Tibial nerve (tissue), 4 donors: Measurements from ENCODE around the gene ATAT1. TPM values are rescaled to one million over a fixed set of nuclear protein-coding genes. Genes with fewer than 3 reads are reported as not detected.

Experiments used
- DNase-seq, 2 donors: peaks; one replicate each; pipeline ENCODE4 v3.0.0-alpha.2; 2019; ENCODE audit warnings: low spot score in 2 of 2
- H3K27ac ChIP-seq, 4 donors: fragments of 200-600 bp; sonication (generic) in 3 of 4; one replicate each; pipeline ENCODE4 v1.5.1; 2017 to 2019; ENCODE audit warnings: mild to moderate bottlenecking in 1 of 4
- H3K27me3 ChIP-seq, 2 donors: fragments of 200-600 bp; sonication (generic) in 1 of 2; one replicate each; pipeline versions ENCODE4 v1.5.1 to v1.6.0; 2017 to 2019
- H3K36me3 ChIP-seq, 3 donors: fragments of 200-600 bp; sonication (generic); one replicate each; pipeline ENCODE4 v1.5.1; 2018 to 2019
- H3K4me1 ChIP-seq, 4 donors: fragments of 200-600 bp; sonication (generic) in 3 of 4; one replicate each; pipeline ENCODE4 v1.5.1; 2017 to 2019
- H3K4me3 ChIP-seq, 4 donors: fragments of 200-600 bp; sonication (generic) in 3 of 4; one replicate each; pipeline ENCODE4 v1.5.1; 2017 to 2019; ENCODE audit warnings: mild to moderate bottlenecking in 1 of 4, moderate library complexity in 1 of 4
- H3K9me3 ChIP-seq, 4 donors: fragments of 200-600 bp; sonication (generic) in 3 of 4; one replicate each; pipeline ENCODE4 v1.5.1; 2017 to 2019
- EP300 ChIP-seq, 2 donors: sonication (generic); formaldehyde crosslinking; IDR thresholded peaks; one replicate each; pipeline ENCODE4 v1.6.1; 2017; ENCODE audit warnings: antibody characterized with exemption in 2 of 2, mild to moderate bottlenecking in 1 of 2
- POLR2A ChIP-seq, 2 donors: fragments of 450-650 bp; IDR thresholded peaks; one replicate each; pipeline ENCODE4 v1.6.1; 2017; ENCODE audit warnings: antibody characterized with exemption in 2 of 2, mild to moderate bottlenecking in 2 of 2, moderate library complexity in 2 of 2
- WGBS, 2 donors: methylation state at CpG; one replicate each; pipeline ENCODE4 v1.1.5; 2018; 5-methylcytosine and 5-hydroxymethylcytosine counted together
- total RNA-seq, 4 donors: library from RNA; depleted of rRNA; stranded (reverse); fragments of >200 nt; gene quantifications; one replicate each; pipeline ENCODE4 v1.1.0, GENCODE V29; 2016
- TF ChIP-seq, protein P1 (sequence below), 5 experiments: fragments of 200-600 bp in 3 of 5; fragments of 450-650 bp in 2 of 5; sonication (generic) in 3 of 5; IDR thresholded peaks; one replicate each; pipeline ENCODE4 v1.5.1; 2016 to 2019; ENCODE audit warnings: antibody characterized with exemption in 5 of 5, mild to moderate bottlenecking in 3 of 5, moderate library complexity in 2 of 5

The ATAT1 gene
- total RNA-seq, 4 donors from 2014 or later, result 5.5 to 18.0 (median 7.7) TPM

DNA sequence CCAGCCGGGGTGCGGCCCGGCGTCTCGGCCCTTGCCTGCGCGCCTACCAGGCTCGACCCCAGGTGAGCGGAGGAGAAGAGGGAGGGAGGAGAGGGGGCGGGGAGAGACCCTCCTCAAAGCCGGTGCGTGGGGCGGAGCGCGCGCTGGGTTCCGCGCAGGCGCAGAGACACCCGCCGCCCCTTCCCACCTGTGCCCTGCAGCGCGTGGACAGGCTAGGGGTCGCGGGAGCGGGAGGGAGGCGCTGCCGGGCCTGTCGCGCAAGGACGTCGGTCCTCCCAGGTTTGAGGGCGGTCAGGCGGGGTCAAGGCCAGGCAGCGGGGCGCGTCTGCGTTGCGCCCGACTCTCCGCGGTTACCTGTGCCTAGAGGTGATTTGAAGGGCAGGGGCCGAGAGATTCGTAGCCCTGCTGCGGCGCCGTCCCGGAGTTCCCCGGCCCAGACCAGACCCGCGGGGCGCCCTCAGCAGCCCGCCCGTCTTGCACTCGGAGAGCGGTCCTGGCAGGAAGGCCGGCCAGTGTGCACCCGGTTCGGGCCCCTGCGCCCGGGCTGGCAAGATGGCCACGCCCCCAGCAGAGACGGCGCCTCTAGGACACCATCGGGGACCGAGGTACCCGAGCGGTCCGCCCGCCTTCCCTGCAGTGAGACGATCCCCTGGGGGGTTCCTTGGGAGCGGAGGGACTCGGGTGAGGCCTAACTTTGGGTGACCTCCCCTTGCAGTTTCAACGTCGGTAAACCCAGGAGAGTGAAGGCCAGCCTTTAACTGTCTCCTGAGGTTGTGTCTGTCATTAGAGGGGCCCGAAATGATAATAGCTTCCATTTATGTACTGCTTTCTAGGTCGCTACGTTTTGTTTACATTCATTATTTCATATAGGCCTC lies 20.8 kb downstream of the ATAT1 start:
- Histone ChIP-seq H3K36me3 (peaks cover 0 to 52% (median 11%) of the 10 kb centered on the region in 3 donors), H3K9me3 (no peaks in the 10 kb centered on the region), H3K4me3 (peak overlapping the region; percentile 81 to 98 (median 90)), H3K27ac (peak overlapping the region; percentile 82 to 97 (median 94)), H3K4me1 (peaks cover 0 to 20% (median 7%) of the 10 kb centered on the region in 4 donors), H3K27me3 (no peaks in the 10 kb centered on the region)
- TF ChIP-seq EP300 (IDR thresholded peaks at IDR 0.05), result no peak
- TF ChIP-seq, protein P1, sequence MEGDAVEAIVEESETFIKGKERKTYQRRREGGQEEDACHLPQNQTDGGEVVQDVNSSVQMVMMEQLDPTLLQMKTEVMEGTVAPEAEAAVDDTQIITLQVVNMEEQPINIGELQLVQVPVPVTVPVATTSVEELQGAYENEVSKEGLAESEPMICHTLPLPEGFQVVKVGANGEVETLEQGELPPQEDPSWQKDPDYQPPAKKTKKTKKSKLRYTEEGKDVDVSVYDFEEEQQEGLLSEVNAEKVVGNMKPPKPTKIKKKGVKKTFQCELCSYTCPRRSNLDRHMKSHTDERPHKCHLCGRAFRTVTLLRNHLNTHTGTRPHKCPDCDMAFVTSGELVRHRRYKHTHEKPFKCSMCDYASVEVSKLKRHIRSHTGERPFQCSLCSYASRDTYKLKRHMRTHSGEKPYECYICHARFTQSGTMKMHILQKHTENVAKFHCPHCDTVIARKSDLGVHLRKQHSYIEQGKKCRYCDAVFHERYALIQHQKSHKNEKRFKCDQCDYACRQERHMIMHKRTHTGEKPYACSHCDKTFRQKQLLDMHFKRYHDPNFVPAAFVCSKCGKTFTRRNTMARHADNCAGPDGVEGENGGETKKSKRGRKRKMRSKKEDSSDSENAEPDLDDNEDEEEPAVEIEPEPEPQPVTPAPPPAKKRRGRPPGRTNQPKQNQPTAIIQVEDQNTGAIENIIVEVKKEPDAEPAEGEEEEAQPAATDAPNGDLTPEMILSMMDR (IDR thresholded peaks at IDR 0.05), result no peak
- no peak for TF ChIP-seq POLR2A (IDR thresholded peaks at IDR 0.05)
- peak; percentile 14 to 19 for DNase-seq
- 0% methylated on average over 39 to 54 of the region's 78 CpGs for WGBS, 2 donors

DNA sequence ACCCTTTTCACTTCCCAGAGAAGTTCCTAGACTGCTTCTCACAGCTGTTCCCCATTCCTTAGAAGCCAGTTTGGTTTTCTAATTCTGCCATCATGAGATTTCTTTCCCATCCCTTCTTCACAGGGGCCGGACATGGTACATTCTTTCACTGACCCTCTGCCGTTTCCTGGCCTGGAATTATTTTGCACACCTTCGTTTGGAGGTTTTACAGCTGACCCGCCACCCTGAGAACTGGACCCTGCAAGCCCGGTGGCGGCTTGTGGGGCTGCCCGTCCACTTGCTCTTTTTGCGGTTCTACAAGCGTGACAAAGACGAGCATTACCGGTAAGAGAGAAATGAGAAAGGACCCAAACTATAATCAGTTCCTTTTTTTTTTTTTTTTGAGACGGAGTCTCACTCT lies 24.5 kb downstream of the ATAT1 start:
- H3K4me3 ChIP-seq, result no peak overlapping the region
- no peaks in the 10 kb centered on the region for H3K9me3 ChIP-seq
- peaks cover 0 to 18% (median 6%) of the 10 kb centered on the region in 4 donors for H3K4me1 ChIP-seq
- WGBS, 2 donors, result 88 to 90% methylated on average over 12 of the region's 12 CpGs
- no peak overlapping the region for H3K27ac ChIP-seq
- H3K27me3 ChIP-seq, result no peaks in the 10 kb centered on the region
- peaks cover 0 to 63% (median 41%) of the 10 kb centered on the region in 3 donors for H3K36me3 ChIP-seq
- DNase-seq, result no peak
- TF ChIP-seq EP300 (IDR thresholded peaks at IDR 0.05) (no peak), POLR2A (IDR thresholded peaks at IDR 0.05) (no peak)
- TF ChIP-seq, protein P1 (IDR thresholded peaks at IDR 0.05), result no peak

DNA sequence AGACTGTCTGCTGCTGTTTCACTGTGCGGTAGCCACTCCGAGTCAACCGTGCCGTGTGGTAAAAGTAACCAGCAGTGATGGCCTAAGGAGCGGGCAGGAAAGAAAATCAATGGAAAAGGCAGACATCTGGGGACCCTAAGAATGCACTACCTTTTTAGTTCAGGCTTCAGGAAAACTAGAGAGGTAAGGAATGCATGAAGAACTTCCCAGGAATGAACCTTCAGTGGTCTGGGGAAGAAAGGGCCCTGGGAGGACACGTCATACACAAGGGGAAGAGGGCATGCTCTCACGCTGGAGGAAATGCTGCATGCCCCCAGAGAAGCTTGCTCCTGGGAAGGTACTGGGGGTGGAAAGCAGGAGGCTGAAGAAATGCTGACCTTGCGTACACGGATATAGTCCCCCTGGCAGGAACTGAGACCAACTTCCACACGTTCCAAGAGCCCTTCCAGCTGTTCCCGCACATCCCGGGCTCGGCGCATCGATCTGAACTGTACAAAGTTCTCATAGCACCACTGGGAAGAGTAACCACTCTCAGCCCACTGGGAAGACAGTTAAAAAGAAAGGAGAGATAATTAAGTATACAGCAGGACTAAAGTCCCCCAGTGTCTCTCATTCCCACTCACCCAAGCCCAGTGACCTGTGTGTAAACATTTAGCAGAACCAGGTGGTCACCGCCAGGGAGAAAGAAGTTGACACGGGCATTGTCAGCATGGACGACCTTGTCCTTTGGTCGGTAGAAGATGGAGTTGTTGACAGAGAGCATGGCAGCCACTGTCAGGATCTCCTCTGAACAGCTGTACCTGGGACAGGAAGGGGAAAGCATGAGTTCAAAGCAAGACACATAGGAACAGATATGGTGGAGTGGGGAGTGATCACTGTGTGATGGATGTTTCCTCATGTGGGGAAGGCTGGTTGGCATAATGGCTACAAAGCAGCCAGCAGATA lies 28.4 kb downstream of the ATAT1 start:
- Histone ChIP-seq H3K36me3 (peaks cover 0 to 97% (median 54%) of the 10 kb centered on the region in 3 donors), H3K4me3 (no peak overlapping the region), H3K27ac (no peak overlapping the region), H3K9me3 (no peaks in the 10 kb centered on the region), H3K27me3 (no peaks in the 10 kb centered on the region), H3K4me1 (no peaks in the 10 kb centered on the region)
- WGBS, 2 donors, result 91% methylated on average over 19 of the region's 19 CpGs
- TF ChIP-seq, protein P1 (IDR thresholded peaks at IDR 0.05), result no peak
- TF ChIP-seq POLR2A (IDR thresholded peaks at IDR 0.05), result no peak
- no peak for TF ChIP-seq EP300 (IDR thresholded peaks at IDR 0.05)
- no peak for DNase-seq

DNA sequence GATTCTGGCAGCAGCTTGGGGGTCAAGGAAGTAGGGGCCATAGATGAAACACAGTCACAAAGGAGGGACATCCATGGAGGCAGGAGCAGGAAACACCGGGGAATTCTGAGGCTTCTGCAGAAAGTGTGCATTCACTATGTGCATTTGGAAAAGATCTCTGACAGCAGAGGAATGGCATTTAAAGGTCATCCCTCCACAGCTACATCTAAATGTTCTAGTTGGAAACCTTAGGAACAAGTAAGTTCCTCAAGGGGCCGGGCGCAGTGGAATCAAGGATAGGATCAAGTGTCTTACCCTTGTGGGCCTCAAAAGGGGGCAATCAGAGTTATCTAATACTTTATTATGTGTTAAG lies 29.0 kb downstream of the ATAT1 start:
- no peak overlapping the region for H3K4me3 ChIP-seq
- no peaks in the 10 kb centered on the region for H3K27me3 ChIP-seq
- H3K27ac ChIP-seq, result no peak overlapping the region
- peaks cover 0 to 100% (median 54%) of the 10 kb centered on the region in 3 donors for H3K36me3 ChIP-seq
- 71 to 75% methylated on average over 3 of the region's 3 CpGs for WGBS, 2 donors
- no peaks in the 10 kb centered on the region for H3K4me1 ChIP-seq
- no peak for DNase-seq
- TF ChIP-seq POLR2A (IDR thresholded peaks at IDR 0.05) (no peak), EP300 (IDR thresholded peaks at IDR 0.05) (no peak)
- TF ChIP-seq, protein P1 (IDR thresholded peaks at IDR 0.05), result no peak
- no peaks in the 10 kb centered on the region for H3K9me3 ChIP-seq
